ENCODE measurements around the gene ILK.

ILK gene

DNA sequence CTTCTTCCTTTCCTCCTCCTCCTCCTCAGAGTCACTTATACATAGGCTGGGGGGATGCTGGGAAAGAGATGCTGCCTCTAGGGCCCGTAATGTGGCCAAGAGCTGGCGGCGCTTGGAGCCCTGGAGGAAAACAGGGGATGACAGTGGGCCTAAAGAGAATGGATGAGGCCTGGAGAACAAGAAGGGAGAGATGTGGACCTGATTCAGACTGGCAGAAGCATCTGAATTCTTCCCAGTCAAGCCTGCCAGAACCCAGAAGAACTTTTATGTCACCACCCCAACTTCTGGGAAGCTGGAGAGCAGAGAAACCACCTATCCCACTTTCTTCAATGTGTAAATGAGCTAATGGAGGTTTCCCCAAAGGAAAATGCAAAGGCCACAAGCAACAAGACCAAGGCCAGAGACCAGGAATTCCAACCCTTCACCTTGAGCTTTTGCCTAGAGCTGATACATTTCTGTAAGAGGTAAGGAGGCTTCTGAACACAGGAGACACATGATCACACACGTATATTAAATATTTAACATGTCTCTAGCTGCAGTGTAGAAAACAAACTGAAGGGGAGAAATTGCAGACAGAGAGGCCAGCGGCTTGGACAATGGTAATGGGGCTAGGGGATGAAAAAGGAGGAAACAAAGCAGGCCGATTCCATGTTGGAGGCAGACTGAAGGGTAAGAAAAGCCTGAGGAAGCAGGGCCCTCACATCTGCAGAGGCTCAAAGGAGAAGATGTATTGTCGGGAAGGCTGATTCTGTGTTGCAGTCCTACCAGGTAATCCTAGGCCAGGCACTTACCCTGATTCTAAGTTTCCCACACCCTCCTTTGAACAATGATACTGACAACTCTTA lies 1.3 kb upstream of the ILK start:
- FAIRE-seq, result no peak
- no peak for DNase-seq (ENCODE audit: extremely low spot score, insufficient read length, low read depth)

DNA sequence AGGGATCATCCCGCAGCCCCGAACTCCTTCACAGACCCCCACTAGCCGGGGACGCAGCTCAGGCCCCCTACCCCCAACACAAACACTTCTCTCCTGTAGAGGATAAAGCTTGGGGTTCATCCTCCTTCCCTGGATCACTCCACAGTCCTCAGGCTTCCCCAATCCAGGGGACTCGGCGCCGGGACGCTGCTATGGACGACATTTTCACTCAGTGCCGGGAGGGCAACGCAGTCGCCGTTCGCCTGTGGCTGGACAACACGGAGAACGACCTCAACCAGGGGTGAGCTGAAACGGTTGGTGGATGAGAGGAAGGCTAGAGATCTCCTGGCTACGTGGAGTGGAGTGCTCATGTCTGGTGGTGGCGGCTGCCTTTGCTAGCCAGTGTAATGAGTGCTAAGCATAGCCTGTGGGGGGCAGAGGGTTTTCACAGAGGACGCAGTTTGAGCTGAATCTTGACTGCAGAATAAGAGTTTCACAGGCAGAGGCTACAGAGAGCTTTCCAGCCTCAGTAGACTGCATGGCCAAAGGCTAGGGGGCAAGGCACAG lies 580 bp downstream of the ILK start:
- peak; percentile 52 for FAIRE-seq
- no peak for DNase-seq (ENCODE audit: extremely low spot score, insufficient read length, low read depth)

DNA sequence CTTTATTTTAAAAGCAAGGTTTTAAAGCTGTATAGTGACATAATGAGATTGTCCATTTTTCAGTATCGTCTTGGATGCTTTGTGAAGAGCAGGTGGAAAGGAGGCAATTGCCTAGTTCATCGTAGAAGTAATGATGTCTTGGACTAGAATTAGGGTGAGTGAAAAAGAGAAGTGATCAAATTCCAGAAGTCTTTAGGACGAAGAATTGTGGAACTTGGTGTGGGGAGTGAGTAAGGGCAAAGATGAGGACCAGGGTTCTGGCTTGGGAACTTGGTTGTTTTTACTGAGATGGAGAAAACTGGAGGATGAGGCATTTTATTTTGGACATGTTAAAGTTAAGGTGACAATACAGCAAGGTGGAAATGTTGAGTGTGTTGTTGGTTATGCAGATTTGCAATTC lies 1.2 kb downstream of the ILK start:
- DNase-seq (ENCODE audit: extremely low spot score, insufficient read length, low read depth), result no peak
- FAIRE-seq, result no peak

DNA sequence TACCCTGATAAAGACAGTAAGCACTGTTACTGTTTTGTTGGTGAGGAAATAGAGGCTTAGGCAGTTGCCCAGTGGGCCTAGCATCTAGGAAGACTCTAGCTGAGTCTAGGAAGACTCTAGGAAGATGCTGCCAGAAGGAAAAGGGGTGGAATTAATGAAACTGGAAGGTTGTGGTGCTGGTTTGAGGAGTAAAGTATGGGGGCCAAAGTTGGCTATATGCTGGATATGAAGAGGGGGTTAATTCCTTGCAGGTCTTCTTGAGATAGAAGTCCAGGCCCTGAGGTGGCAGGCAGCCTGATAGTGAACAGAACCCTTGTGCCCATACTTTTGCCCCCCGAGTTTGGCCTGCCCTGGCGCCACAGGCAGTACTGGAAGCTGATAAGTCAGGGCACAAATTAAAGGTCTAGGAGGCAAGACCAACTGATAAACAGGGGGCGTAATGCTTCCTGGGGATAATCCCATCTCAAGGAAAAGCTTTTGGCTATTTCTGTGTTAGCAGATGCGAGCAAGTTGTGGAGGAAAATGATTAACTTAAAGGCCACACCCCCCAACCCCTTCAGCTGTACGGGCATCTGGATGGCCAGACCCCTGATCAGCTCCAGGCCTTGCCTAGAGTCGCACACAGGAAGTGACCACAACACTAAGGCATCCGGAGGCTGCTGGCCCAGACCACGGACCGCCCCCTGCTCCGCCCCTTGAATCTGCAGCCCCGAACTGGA lies 3.1 kb downstream of the ILK start:
- peak; percentile 88 for FAIRE-seq

DNA sequence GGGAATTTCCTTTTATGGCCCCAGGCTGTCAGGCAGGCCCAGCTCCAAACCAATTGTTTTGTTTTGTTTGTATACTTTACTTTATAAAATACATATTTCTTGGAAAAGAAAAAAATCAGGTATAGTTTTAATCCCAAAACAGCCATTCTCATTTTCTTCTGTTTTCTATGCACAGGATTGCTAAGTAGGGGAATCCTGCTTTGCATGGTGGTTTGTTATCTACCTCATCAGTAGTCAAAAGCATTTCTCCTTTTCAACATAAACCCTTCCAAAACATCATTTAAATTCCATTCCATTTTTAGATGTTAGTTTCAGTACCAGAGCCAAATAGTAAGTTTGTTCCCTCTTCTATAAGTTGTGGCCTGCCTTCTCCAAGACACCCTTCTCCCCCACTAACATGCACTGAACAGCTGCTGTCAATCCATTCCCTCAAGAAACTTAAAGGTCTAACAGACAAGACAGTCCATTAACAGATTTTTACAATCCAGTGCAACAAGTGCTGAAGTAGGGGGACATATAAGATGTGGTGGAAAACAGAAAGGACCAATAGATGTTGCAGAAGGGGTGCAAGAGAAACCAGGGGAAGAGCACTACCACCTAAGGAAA lies 3.7 kb downstream of the ILK start:
- no peak for DNase-seq (ENCODE audit: extremely low spot score, insufficient read length, low read depth)
- FAIRE-seq, result no peak

More for the DNA sequence above, 3.1 kb downstream of the ILK start:
- peak; percentile 69 for DNase-seq (ENCODE audit: extremely low spot score, insufficient read length, low read depth)

DNA sequence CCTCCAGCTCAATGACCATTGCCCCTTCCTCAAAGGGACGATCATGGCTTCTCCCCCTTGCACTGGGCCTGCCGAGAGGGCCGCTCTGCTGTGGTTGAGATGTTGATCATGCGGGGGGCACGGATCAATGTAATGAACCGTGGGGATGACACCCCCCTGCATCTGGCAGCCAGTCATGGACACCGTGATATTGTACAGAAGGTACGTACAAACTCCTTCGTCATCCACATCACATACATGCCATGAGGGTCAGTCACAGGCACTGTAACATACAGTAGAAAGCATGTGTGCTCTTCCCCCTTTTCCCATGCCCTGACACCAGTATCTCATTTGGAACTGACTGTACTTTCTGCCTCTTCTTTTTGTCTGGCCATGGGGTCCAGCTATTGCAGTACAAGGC lies 4.4 kb downstream of the ILK start:
- no peak for DNase-seq (ENCODE audit: extremely low spot score, insufficient read length, low read depth)
- no peak for FAIRE-seq

DNA sequence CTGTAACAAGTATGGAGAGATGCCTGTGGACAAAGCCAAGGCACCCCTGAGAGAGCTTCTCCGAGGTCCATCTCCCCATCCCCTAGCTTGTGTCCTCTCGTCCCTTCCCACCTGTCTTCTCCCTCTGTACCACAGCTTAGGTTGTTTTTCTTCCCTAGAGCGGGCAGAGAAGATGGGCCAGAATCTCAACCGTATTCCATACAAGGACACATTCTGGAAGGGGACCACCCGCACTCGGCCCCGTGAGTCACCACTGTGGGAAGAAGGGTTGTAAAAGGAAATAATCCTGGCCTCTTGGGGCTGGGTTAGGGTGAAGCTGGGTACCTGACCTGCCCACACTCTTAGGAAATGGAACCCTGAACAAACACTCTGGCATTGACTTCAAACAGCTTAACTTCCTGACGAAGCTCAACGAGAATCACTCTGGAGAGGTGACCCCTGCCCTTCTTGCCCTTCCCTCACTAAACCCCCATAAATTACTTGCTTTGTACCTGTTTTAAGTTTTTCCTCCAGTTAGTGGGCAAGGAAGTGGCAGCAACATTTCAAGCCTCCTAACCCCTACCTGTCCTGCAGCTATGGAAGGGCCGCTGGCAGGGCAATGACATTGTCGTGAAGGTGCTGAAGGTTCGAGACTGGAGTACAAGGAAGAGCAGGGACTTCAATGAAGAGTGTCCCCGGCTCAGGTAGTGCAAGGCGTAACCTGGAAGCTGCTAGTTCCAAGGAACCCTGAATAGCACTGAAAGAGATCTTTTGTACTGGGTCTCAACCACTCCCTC lies 5.3 kb downstream of the ILK start:
- no peak for FAIRE-seq
- no peak for DNase-seq (ENCODE audit: extremely low spot score, insufficient read length, low read depth)

DNA sequence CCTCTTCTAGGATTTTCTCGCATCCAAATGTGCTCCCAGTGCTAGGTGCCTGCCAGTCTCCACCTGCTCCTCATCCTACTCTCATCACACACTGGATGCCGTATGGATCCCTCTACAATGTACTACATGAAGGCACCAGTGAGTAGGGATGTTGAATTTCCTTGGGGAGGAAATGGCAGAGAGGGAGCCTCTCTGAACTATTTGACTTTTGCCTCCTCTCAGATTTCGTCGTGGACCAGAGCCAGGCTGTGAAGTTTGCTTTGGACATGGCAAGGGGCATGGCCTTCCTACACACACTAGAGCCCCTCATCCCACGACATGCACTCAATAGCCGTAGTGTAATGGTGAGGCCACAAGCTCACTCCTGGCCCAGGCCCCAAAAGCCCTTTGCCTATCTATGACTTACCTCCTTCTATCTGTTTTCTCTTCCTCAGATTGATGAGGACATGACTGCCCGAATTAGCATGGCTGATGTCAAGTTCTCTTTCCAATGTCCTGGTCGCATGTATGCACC lies 6.0 kb downstream of the ILK start:
- no peak for DNase-seq (ENCODE audit: extremely low spot score, insufficient read length, low read depth)
- no peak for FAIRE-seq

DNA sequence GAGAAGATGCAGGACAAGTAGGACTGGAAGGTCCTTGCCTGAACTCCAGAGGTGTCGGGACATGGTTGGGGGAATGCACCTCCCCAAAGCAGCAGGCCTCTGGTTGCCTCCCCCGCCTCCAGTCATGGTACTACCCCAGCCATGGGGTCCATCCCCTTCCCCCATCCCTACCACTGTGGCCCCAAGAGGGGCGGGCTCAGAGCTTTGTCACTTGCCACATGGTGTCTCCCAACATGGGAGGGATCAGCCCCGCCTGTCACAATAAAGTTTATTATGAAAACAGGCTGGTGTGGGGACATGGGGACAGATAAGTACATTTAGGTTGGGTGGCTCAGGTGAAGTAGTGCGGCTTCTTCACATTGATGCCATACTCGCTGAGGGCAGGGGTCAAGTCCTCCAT lies 7.0 kb downstream of the ILK start:
- FAIRE-seq, result no peak
- DNase-seq (ENCODE audit: extremely low spot score, insufficient read length, low read depth), result no peak

DNA sequence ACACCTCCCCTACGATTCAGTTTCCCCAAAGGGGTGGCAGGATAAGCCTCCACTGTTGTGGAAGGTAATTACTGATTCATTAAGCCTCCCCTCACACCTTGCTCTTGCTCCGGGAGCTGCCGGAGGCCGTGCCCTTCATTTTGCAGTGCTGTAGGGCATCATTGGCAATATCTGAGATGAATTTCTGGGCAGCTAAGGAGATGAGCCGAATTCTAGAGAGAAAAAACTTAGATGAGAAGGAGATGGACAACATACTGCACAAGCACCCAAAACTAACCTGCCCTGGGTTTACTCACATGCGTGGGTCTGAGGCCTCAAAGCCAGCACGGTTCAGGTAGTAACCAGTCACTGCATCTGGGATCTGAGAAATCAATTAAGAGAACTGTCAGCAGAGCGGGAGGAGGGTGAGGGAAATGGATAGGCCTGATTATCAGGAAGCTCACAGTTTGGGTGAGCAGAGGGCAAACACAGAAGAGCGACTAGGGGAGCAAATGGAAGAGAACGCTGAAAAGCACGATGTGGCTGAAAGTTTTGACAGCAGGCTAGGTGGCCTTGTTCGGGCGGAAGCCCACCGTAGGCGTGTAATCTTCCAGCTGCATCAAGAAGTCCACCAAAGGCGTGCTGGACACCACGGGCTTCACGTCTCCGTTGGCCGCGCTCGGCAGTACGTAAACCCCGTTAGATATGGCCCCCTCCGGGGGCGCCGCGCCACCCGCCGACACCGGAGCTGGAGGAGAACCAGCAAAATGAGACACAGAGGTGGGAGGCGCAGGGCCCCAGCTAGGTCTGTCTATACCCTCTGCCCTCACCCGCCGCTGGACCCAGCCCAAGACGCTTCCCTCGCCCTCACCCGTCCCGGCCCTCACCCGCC lies 7.8 kb downstream of the ILK start:
- DNase-seq (ENCODE audit: extremely low spot score, insufficient read length, low read depth), result no peak
- FAIRE-seq, result no peak

DNA sequence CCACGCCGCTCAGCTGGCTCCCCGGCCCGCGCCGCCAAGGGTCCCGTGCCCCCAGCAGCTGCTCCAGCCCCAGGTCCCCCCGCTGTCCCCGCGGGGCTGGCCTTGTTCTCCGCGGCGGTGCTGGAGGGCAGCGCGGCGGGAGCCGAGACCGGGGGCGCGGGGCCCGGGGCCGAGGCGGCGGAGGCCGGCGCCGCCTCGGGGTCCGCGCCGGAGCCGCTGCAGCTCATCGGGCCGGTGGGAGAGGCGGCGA lies 8.3 kb downstream of the ILK start:
- FAIRE-seq (no peak), DNase-seq (ENCODE audit: extremely low spot score, insufficient read length, low read depth) (no peak)

DNA sequence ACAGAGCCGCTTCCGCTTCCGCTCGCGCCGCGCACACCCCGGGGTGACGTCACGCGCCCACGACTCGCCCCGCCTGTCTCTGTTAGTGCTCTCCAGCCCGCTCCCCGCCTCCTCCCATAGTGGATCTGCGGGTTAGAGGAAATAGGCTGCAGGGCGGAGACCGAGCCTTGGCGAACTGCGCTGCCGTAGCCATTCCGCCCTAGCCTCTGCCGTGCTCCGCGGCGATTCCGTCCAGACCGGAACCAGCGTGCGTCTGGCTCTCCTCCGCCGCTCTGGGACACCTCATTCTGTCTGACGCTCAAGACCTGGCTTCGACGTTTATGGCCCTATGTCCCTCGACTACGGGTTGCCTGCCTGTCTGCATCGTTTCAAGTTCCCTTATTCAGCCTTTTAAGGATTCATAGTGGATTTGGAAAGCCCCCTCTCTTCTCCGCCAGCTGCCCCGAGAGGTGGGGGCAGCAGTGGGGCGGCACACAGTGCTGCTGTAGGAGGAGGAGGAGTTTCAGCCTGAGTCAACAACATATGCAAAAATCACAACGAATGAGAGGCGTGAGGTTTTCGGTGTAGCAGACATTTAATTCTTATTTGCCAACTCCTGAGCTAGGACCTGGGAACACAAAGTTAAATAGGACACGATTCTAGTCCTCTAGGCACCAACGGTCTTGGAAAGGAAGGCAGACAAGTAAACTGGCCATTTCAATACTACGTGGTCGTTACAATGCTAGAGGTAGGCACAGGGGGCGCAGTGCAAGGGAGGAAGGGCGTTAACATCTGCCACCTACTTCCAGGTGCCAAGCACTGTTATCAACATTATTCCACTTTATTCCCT lies 8.9 kb downstream of the ILK start, which contains the start of gene TAF10:
Gene TAF10 (minus strand): TSS at position 4 of the 829 bp plus-strand sequence. CDS start 27 bp downstream, outside the sequence.
- peak; percentile 96 for FAIRE-seq
- peak; percentile 77 for DNase-seq (ENCODE audit: extremely low spot score, insufficient read length, low read depth)

DNA sequence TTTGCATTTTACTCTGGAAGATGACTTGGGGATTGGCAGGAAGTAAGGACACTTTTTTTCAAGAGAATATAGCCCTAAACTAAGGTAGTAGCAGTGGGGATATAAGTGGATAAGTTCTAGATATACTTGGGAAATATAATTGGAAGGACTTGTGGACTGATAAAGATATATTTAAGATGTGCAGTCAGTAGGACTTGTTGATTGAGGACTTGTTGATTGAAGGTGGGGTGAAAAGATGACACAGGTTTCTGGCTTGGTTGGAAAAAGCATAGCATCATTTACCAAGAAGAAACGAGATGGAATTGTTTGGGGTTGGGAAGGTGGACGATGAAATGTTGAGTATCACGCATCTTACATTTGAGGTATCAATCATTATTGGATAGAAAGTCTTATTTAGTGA lies 9.9 kb downstream of the ILK start:
- FAIRE-seq (no peak), DNase-seq (ENCODE audit: extremely low spot score, insufficient read length, low read depth) (no peak)

DNA sequence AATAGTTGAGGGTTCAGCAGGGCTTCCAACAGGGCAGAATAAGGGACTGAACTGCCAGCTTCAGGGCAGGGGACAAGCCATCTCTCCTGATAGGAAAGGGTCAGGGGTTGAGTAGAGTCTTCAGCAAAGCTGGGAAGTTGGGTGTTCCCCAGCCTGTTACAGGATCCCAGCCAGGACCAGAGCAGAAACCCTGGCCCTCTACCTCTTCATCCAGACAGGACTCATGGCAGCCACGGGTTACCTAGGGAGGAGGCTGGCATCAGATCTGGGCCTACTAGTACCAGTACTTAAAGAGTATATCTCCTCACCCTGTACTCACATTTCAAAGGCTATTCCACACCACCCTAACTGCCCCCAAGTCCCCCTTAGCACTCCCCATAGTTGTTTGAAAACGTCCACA lies 10.9 kb downstream of the ILK start:
- FAIRE-seq, result no peak

DNA sequence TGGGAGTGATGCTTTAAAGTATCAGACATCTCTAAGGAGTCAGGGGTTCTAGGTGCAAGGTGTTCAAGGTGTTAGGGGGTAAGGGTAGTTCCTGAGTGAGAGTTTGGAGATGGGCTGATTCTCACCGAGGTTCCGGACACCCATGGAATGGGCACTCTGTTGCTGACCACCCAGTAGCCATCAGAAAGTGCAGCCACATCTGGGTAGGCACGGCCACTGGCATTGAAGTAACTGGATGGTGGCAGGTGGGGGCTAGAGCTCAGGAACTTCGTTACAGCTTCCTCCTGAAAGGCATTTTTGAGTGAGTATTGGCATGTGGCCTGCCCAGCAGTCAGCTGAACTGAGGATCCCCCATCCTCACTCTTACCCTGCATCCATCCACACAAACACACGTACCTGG lies 11.5 kb downstream of the ILK start:
- FAIRE-seq (no peak), DNase-seq (ENCODE audit: extremely low spot score, insufficient read length, low read depth) (no peak)

More for the DNA sequence above, 10.9 kb downstream of the ILK start:
- no peak for DNase-seq (ENCODE audit: extremely low spot score, insufficient read length, low read depth)

DNA sequence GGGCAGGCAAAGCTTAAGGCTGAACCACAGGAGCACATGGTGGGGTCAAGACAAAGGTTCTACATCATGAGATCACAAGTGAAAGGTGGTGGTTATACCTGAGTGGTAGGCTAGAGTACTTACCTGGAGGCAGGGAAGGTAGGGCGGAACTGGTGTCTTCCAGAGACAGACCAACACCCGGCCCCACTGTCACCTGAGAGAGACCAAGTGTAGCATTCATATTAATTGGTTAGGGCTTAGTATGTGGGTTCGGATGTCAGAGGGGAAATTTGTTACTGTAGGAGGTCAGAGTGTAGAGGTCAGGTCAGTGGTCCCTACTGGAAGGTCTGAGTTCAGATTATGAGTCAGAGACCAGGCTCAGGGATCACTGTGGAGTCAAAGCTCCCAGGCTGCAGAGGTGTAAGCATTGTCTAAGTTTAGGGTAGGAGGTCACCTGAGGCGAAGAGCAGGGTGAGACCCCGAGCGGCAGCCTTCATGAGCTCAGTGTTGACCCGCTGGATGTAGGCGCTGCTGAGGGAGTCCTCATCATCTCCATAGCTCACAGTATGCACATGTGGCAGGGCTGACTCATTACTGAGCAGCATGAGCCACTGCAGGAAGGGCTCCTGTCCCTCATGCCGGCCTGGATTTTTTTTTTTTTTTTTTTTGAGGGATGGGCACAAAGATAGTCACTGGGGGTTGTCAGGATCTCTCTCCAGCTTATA lies 12.5 kb downstream of the ILK start:
- DNase-seq (ENCODE audit: extremely low spot score, insufficient read length, low read depth), result no peak
- FAIRE-seq, result no peak

DNA sequence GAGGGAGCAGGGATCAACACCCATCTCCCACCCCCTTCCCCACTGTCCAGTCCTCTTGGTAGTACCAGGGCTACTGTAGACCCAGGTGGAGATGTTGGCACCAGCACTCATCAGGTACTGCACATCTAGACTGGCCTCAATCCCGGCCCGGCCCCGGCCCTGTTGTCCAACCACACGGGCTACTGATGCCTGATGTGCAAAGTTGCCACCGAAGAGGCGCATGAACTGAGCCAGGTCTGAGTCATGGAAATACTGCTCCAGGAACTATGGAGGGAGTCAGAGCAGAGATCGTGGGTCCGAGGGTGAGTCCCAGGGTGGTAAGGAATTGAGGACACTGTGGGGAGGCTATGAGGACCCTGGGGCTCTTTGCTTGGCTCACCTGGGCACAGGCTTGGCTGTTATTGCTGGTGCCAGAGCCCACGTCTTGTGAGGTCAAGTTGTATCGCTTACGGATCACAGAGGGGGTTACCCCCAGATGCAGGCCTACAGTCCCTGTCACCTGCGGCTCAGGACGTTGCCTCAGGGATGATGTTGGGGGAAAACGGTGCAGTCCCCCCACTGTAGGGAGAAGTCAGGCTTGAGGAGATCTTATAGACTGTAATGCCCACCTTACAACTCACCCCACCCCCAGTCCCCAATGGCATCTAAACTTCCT lies 13.1 kb downstream of the ILK start:
- FAIRE-seq, result no peak
- DNase-seq (ENCODE audit: extremely low spot score, insufficient read length, low read depth), result no peak

Measured in GM18507 (cell line).